HG02938 (cell line): ENCODE data around the gene REXO1.
"Not testable (repeated sequence)": the region's sequence is repeated elsewhere in the genome, so short reads cannot be mapped to it uniquely, and the experiment has no call there.

Source experiments
- ATAC-seq: cut with Tn5 transposase; IDR thresholded peaks from one replicate; pipeline ENCODE4 v1.9.1; 2021; ENCODE audit warnings: mild to moderate bottlenecking, moderate library complexity; ENCODE audit not compliant: unreplicated experiment

Gene REXO1

DNA sequence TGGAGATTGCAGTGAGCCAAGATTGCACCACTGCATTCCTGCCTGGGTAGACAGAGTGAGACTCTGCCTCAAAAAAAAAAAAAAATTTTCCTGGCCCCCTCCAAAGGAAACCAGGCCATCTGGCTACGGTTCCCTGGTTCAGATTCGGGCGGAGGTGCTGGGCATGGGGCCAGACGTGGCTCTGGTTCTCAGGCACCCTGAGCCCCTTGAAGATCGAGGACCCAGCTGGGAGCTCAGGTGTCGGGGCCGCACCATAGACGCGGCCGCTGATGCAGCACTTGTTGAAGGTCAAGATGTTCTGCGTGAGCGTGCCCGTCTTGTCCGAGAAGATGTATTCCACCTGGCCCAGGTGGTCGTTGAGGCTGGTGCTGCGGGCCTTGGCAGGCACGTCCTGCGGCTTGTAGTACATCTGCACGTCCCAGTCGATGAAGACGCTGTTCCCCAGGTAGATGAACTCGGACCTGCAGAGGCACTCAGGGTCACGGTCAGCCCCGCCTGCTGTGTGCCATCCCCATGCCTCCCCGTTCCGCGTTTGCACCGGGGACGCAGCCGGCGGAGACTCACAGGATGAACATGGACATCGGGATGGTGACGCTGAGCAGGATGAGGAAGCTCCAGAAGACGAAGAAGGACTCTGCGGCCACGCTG is 48.5 kb downstream of the REXO1 start:
- ATAC-seq, result no peak

DNA sequence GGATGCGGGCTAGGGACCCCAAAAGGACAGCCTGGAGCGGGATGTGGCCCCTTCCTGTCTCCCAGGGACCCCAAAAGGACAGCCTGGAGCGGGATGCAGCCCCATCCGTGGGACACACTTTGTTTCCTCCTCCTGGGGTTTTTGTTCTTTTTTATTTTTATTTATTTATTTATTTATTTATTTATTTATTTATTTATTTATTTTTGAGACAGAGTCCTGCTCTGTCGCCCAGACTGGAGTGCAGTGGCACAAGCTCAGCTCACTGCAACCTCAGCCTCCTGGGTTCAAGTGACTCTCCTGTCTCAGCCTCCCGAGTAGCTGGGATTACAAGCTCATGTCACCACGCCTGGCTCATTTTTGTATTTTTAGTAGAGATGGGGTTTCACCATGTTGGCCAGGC is 51.0 kb downstream of the REXO1 start:
- not testable (repeated sequence) for ATAC-seq

GRCh38 chr19:1796395-1797142 is 51.7 kb downstream of the REXO1 start:
- ATAC-seq, result no peak

DNA sequence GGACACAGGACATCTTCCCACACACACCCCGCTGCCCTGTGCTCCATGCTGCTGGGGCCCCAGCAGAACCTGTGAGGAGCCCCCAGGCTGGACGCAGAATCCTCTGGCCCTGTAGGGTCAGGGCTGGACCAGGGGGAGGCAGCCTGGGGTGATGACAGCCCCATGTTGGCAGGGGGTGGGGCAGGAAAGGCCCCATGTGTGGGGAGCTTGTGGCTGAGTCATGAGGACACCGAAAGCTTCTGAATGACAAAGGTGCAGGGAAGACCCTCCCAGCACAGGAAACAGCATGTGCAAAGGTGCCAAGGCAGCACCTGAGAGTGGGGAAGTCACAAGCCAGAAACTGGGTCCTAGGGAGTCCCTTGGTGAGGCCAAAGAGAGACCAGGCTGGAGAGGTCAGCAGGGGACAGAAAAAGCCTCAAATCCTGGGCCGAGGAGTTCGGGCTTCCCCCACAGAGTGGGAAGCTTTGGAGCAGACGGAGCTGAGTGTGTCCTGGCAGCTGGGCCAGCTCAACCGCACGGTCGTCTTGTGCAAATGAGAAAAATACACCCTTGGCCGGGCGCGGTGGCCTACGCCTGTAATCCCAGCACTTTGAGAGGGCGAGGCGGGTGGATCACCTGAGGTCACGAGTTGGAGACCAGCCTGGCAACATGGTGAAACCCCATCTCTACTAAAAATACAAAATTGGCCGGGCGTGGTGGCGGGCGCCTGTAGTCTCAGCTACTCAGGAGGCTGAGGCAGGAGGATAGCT is 53.7 kb downstream of the REXO1 start:
- no peak for ATAC-seq

DNA sequence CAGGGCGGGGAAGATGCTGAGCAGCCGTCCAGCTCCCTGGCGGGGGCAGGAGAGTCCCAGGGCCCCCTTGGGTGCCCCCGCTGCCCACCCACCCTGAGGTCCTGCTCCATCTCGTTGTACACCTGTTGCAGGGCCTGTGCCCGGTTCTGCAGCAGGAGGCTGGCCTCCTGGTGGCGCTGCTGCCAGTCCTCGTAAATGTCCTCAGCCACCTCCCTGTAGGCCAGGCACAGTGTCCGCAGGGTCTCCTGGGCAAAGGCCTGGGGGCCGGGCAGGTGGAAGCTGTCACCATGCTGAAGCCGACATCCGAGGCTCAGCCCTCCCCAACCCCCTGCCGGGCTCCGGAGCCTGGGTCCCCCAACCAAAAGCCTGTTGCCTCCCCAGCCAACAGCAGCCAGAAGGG is 56.4 kb downstream of the REXO1 start:
- ATAC-seq, result no peak

DNA sequence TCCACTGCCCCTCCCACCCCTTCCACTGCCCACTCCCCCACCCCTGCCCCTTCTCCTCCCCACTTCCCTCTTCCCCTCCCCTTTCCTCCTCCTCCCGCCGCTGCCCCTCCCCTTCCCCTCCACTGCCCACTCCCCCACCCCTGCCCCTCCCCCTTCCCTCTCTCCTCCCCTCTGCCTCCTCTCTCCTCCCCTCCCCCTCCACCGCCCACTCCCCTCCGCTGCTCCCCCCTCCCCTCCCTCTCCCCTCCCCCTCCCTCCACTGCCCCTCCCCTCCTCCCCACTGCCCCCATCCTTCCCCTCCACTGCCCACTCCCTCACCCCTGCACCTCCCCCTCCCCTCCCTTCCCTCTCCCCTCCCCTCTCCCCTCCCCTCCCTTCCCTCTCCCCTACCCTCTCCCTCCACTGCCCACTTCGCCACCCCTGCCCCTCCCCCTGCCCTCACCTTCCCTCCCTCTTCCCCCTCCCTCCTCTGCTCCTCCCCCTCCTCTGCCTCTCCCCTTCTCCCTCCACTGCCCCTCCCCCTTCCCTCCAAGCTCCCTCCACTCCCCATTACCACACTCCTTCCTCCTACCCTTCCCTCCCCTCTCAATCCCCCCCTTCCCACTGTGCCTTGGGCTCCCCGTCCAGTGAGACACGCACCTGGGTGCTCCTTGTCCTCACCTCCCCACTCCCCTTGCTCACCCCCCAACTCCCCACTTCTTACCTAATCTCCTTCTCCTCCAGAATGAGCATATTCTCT is 58.1 kb downstream of the REXO1 start:
- ATAC-seq, result no peak

- no peak for ATAC-seq
Observed at GRCh38 chr19:1789261-1790041, 58.8 kb downstream of the REXO1 start.

DNA sequence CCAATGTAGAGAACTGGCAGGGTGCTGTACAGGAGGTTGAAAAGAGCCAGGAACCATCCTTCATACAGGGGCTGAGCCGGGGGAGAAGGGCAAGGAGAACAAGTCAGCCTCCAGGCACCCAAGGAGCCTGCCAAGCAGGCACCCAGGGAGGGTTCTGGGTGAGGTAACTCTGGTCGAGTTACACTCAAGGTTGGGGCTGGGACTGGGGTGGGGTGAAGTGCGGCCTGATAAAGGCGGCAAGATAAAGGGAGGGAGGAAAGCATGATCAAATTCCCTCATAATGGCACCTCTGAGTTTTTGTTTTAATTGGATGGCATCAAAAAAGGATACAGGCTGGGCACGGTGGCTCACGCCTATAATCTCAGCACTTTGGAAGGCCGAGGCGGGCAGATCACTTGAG is 61.2 kb downstream of the REXO1 start:
- ATAC-seq, result no peak

- no peak for ATAC-seq
Observed at GRCh38 chr19:1786668-1787067, 61.6 kb downstream of the REXO1 start.

DNA sequence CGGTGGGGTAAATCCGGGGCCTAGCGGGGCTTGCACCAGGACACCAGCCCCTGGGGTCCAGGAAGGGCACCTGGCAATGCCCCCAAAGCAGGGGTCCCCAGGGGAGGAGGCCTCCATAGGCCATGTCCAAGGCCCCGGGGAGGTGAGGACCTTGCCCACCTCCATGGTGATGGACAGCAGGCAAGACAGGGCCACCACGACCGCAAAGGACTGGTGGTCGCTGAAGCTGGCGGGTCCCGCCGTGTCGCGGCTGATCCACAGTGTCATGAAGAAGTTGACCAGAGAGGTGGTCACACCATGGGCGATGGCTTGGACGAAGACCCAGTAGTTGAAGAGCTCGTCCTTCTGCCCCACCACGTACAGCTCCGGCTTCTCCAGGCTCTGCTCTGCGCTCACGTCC is 63.0 kb downstream of the REXO1 start:
- ATAC-seq, result no peak

DNA sequence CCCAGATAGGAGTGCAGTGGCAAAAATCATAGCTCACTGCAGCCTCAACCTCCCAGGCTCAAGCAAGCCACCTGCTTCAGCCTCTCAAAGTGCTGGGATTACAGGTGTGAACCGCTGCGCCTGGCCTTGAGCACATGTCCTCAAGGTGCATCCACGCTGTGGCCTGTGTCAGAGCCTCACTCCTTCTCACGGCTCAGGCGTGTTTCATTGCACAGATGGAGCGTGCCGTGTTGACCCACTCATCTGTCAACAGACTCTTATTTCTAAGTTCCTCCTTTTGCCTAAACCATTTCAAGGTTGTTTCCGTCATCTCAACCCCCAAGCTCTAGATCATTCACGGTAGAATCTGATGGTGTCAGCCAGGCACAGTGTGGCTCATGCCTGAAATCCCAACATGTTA is 64.4 kb downstream of the REXO1 start:
- no peak for ATAC-seq

DNA sequence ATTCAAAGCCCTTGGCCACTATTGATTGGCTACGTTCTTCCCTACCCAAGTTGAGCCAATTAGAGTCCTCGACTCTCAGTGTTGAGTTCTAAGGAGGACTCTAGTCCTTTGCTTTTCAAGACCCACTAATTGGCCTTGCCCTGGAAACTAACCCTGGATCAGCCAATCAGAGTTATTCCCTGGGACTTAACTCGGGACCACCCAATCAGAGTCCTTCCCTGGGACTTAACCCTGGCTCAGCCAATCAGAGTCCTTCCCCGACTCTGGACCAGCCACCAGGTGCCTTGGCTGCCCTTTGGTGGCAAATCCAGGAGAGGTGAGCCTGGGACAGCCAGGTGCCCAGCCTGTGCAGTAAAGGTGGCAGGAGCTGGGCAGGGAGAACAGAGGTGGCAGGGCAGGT is 64.9 kb downstream of the REXO1 start:
- ATAC-seq, result no peak

DNA sequence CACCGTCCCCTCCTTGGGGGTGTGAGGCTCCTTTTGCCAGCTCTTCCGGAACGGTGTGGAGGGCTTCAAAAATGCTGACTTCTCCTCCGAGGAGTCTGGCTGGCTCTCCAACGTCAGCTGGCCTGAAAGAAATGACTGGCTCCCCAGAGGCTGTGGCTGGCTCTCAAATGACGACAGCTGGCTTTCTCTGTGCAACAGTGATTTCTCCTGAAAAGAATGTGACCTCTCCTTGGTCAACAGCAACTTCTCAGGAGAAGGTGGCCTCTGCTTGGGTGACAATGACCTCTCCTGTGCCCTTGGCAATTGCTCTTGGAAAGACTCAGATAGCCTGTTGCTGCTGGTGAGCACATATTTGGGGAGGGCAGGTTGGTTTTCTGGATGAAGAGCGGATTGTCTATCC is 65.8 kb downstream of the REXO1 start:
- ATAC-seq, result no peak

DNA sequence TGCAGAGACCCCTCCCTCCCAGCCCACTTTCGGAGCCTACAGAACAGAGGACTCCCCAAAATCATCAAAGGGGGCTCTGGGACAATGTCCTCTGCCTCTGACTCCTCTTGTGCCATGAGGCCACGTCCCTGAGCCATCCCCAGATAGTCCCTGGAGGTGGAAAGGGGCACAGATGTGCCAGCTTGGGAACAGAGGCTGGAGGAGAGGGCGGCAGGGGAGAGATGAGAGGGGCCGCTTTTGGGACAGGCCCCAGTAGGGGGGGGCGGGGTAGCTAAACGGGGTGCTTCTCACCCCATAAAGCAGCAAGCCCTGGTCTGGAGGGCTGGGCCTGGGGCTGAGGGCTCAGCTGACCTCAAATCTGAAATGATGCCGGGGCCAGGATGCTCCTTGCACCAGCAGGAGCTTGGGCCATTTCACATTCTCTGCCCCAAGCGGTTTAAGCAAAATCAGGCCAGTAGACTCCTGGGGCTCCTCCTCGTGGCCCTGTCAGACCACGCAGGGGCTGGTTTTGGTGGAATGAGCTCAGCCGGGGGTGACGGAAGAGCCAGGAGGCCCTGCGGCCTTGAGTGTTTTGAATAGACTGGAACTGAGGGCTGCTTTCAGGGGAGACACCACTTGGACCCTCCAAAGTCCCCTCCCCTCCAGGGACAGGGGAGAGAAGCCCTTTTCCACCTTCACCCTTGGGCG is 67.9 kb downstream of the REXO1 start:
- ATAC-seq, result no peak

DNA sequence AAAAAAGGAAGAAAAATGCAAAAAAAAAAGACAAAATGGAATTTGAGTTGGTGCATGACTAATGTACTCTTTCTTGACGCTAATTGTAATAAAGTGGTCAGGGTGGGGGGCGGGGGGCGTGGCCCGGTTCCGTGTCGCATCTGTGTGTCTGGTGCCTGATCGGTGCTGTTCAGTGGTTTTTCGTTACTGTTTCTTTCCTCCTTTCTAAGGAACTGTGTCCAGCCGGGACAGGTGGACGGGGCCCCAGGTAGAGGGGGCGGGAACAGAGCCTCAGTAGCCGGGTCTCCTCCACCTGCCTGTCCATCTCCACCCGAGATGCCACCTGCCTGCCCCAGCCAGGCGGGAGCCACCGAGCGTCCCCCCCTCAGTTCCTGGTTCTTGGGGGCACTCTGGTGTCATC is 68.7 kb downstream of the REXO1 start:
- ATAC-seq, result no peak

- ATAC-seq, result no peak
Observed at GRCh38 chr19:1777149-1777548, 71.1 kb downstream of the REXO1 start.

DNA sequence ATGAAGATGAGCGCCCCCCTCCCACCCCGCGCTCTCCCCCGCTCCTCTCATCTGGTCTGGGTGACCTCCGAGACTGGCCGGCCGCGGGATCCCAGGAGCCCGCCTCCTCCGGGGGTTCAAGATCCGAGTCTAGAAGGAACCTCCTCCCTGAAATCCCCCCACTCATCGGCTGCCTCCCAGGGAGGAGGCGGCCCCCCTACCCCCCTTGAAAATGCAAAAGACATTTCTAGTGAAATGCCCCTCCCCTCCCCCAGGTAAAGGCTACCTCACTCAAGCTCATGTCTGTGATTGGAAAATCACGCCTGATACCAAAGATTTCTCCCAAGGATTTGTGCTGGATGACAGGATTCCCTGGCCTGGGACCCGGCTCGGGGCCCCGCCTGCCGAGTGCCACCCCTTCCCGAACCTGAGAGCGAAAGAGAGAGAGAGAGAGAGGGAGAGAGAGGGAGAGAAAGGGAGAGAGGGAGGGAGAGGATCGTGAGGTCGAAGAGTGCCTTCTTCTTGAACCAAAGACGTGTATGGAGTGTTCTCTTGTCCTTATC is 71.6 kb downstream of the REXO1 start:
- ATAC-seq, result no peak

GRCh38 chr19:1775951-1776605 is 72.2 kb downstream of the REXO1 start:
- no peak for ATAC-seq
